Activated CD8-positive, alpha-beta memory T cell treated with anti-CD3 and anti-CD28 coated beads, Interleukin-2, amount 50 U/mL, for 48 hours (primary cell): ENCODE data around the gene RPL38.

Experiments
- DNase-seq: peaks from one replicate; pipeline ENCODE4 v3.0.0-alpha.2; 2020

RPL38 gene

GRCh38 chr17:74203439-74204240 lies at the start of gene RPL38:
RPL38 (plus strand) TSS chr17:74203678; CDS start chr17:74203956, 278 bp downstream.
- peak; percentile 99 for DNase-seq

DNA sequence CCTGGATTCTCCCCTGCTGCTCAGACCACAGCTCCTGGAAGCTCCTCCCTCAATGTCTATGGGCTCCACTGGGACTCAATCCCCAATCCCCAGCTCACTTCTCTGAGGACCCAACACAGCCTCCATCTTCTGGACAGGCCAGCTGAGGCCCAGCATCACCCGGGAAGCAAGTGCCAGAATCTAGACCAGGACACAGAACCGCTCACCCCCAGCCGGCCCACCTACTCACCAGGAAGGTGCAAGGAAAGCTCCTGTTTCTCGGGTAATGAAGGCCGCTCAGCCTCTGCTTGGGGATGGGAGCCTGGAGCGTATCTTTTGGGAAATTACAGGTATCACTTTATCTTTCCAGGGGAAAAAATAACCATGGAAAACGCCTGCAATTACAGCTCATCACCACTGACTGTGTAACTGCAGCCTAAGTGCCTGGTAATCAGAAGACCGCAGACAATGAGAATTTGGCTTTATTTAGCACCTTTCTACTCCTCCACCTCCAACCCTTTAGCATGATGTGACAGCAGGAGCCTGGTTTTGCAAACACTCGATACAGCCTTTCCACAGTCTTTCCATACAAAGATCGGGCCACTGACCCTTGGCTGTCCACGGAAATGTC lies 49.6 kb upstream of the RPL38 start:
- DNase-seq, result no peak

DNA sequence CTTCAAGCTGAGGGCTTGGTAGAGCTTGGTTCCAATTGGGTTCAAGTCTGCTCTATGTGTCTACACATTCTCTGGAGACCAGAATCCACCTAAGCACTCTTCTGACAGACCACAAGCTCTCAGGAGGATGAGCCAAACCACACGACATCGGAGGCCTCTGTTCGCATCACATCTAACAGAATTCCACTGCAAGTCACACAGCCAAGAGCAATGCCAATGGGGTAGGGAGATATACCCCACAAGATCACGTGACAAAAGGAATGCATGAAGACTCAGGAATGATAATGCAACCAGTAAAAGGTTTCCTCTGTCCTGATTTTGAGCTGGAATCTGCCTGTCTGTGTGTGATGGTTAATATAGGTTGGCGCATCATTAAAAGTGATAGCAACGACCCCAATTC lies 46.6 kb upstream of the RPL38 start:
- peak; percentile 10 for DNase-seq

DNA sequence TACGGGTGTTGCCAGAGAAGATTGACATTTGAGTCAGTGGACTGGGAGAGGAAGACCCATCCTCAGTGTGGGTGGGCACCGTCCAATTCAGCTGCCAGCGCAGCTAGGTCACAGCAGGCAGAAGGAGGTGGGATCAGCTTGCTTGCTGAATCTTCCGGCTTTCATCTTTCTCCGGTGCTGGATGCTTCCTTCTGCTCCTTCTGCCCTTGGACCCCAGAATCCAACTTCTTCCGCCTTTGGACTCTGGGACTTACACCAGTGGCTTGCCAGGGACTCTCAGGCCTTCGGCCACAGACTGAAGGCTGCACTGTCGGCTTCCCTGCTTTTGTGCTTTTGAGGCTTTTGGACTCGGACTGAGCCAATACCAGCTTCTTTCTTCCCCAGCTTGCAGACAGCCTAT lies 46.1 kb upstream of the RPL38 start:
- no peak for DNase-seq

DNA sequence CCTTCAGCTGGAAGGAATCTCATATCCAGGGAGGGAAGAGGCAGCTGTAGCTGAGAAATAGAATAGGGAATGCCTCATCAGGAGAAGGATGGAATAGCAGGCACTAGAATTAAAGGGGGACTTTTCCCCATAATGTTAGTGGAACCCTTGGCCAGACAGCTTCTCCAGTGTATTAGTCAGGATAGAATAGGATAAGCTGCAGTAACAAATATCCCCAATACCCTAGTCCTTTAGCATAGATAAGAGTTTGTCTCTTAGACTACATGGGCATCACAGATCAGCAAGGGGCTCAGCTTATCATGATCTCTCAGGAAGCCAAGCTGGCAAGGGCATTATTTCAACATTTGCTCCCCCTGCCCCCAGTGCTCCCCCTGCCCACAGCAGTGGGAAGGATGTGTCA lies 44.7 kb upstream of the RPL38 start:
- DNase-seq, result peak; percentile 17

- DNase-seq, result peak; percentile 28
These were observed 44.1 kb upstream of the RPL38 start for GRCh38 chr17:74159226-74159840.

- no peak for DNase-seq
These were observed 42.6 kb upstream of the RPL38 start for GRCh38 chr17:74160656-74161502.

GRCh38 chr17:74161503-74161875 lies 42.0 kb upstream of the RPL38 start:
- no peak for DNase-seq

GRCh38 chr17:74163271-74163821 lies 40.1 kb upstream of the RPL38 start:
- DNase-seq, result peak; percentile 18

GRCh38 chr17:74163836-74164235 lies 39.6 kb upstream of the RPL38 start:
- peak; percentile 15 for DNase-seq

- DNase-seq, result no peak
These were observed 38.9 kb upstream of the RPL38 start for GRCh38 chr17:74164446-74165045.

- DNase-seq, result no peak
These were observed 37.6 kb upstream of the RPL38 start for GRCh38 chr17:74165797-74166365.

DNA sequence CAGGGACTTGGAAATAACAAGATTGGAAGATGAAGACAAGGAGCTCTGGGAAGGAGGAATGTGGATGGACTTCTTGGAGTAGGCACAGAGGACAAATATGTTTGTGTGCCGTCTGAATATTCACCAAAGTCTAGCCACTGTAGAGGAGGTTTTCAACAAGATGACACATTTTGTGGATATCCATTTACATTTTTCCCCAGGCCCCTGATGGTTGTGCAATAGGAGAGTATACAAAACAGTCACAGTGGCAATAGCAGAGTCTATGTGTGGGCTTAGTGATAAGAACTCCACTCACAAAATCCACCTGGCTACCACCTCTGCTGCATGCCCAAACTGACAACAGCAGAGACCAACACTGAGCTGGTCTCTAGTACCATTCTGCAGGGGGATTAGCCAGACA lies 32.6 kb upstream of the RPL38 start:
- no peak for DNase-seq

- DNase-seq, result no peak
These were observed 30.8 kb upstream of the RPL38 start for GRCh38 chr17:74172700-74173099.

DNA sequence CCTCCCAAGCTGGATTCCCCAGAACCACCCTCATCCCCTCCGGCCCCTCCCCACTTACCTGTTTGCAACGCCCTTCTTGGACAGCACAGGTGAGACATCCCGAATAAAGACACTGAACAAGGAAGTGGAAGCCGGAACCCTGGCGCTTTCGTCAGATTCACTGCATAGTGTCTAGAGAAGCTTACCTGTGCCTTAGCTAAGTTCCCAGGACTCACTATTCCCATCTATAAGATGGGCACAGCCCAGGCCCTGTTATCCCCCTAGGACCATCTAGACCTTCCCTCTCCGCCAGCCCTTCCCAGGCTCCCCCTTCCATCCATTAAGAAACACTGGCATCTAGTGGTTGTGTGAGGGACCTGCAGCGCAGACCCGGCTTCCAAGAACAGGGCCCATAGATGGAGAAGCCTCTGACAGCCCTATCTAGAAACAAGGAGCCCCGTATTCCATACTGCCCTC lies 26.9 kb upstream of the RPL38 start:
- DNase-seq, result peak; percentile 67

GRCh38 chr17:74177018-74177450 lies 26.4 kb upstream of the RPL38 start:
- DNase-seq, result no peak

DNA sequence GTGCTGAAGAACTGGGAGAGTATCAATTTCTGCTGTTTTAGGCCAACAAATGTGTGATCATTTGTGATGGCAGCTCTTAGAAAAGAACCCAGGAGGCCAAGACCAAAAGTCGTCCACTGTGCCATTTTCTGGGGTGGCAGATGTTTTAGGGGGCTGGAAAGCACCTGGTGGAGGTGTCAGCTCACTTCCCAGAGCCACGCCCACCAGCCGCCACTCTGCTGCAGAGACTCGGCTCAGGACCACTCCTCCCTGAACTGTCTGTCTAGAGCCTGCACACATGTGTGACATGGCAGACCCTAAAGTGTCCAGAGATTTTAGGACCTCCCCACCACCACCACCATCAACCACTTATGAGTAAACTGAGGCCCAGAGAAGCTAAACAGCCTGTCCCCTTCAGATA lies 23.9 kb upstream of the RPL38 start:
- no peak for DNase-seq

GRCh38 chr17:74180336-74180735 lies 23.1 kb upstream of the RPL38 start:
- no peak for DNase-seq

- no peak for DNase-seq
These were observed 22.1 kb upstream of the RPL38 start for GRCh38 chr17:74181341-74181740.

- no peak for DNase-seq
These were observed 21.3 kb upstream of the RPL38 start for GRCh38 chr17:74182041-74182723.

DNA sequence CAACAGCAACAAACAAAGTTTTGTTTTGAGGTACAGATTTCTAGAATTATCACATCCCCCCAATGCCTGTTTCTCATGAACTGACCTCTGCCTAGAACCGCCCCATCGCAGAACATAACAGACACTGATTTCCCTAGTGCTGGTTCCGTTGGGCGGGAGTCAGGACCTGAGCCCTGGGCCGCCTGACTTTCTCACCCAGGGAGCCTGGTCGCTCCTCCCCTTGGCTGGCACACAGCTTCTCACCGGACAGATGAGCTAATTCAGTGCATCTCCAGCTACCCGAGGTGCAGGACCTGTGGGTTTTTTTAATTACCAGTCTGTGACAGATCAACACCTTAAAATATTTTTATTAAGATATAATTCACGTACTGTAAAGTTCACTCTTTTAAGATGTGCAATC lies 20.1 kb upstream of the RPL38 start:
- DNase-seq, result no peak
